ENCODE results near the gene ATP6V1C2.

ATP6V1C2 gene

GRCh38 chr2:10721396-10722251 lies at the start of gene ATP6V1C2:
Gene ATP6V1C2 (plus strand): TSS chr2:10721630. CDS start chr2:10722850, 1,220 bp downstream.
- no peak for DNase-seq

- DNase-seq, result no peak
Observed at GRCh38 chr2:10675131-10675530, 46.3 kb upstream of the ATP6V1C2 start.

GRCh38 chr2:10678225-10678624 lies 43.2 kb upstream of the ATP6V1C2 start:
- DNase-seq, result no peak

- DNase-seq, result no peak
Observed at GRCh38 chr2:10680214-10680613, 41.2 kb upstream of the ATP6V1C2 start.

- DNase-seq, result no peak
Observed at GRCh38 chr2:10680957-10681356, 40.5 kb upstream of the ATP6V1C2 start.

GRCh38 chr2:10686176-10686730 lies 35.2 kb upstream of the ATP6V1C2 start:
- no peak for DNase-seq

- no peak for DNase-seq
Observed at GRCh38 chr2:10688921-10689807, 32.3 kb upstream of the ATP6V1C2 start.

GRCh38 chr2:10691521-10691920 lies 29.9 kb upstream of the ATP6V1C2 start:
- no peak for DNase-seq

- no peak for DNase-seq
Observed at GRCh38 chr2:10700078-10700803, 21.2 kb upstream of the ATP6V1C2 start.

- DNase-seq, result no peak
Observed at GRCh38 chr2:10704034-10704594, 17.3 kb upstream of the ATP6V1C2 start.

GRCh38 chr2:10706033-10706432 lies 15.4 kb upstream of the ATP6V1C2 start:
- DNase-seq, result no peak

GRCh38 chr2:10707831-10708230 lies 13.6 kb upstream of the ATP6V1C2 start:
- DNase-seq, result no peak

GRCh38 chr2:10709290-10709939 lies 12.0 kb upstream of the ATP6V1C2 start:
- DNase-seq, result no peak

GRCh38 chr2:10712185-10712809 lies 9.1 kb upstream of the ATP6V1C2 start:
- no peak for DNase-seq

- no peak for DNase-seq
Observed at GRCh38 chr2:10716581-10716980, 4.8 kb upstream of the ATP6V1C2 start.

GRCh38 chr2:10717628-10718027 lies 3.8 kb upstream of the ATP6V1C2 start:
- DNase-seq, result no peak

- DNase-seq, result no peak
Observed at GRCh38 chr2:10720306-10720705, 1.1 kb upstream of the ATP6V1C2 start.

- DNase-seq, result no peak
Observed at GRCh38 chr2:10720947-10721395, 459 bp upstream of the ATP6V1C2 start.

GRCh38 chr2:10722252-10722825 lies 909 bp downstream of the ATP6V1C2 start:
- no peak for DNase-seq

- DNase-seq, result no peak
Observed at GRCh38 chr2:10732924-10733565, 11.6 kb downstream of the ATP6V1C2 start.

Measured in activated CD4-positive, alpha-beta T cell treated with anti-CD3 and anti-CD28 coated beads for 1 hour (primary cell).